PC-9 (cell line): Measurements from ENCODE around the gene HFM1. TPM values are rescaled to one million over a fixed set of nuclear protein-coding genes. Genes with fewer than 3 reads are reported as not detected.

Source experiments
- BruUV-seq: library from RNA; stranded (reverse); fragments of 400-500 nt; replicated peaks from 2 replicates; lab custom pipeline; 2021; lab: Mats Ljungman, UMichigan
- CTCF ChIA-PET: fragments of 300-600 bp; sonication (Branson Sonifier 250); formaldehyde crosslinking; loops from one replicate; lab custom pipeline; 2022; ENCODE audit warnings: antibody characterized with exemption; lab: Charles Lee
- POLR2A ChIA-PET: fragments of 300-600 bp; sonication (Branson Sonifier 250); formaldehyde crosslinking; loops from one replicate; lab custom pipeline; 2022; ENCODE audit warnings: antibody characterized with exemption; ENCODE audit not compliant: unreplicated experiment; lab: Charles Lee
- DNase-seq, 2 experiments: peaks; one replicate each; pipeline versions ENCODE4 v3.0.0 to v3.0.0-alpha.2; 2015 to 2022; ENCODE audit warnings: mixed read lengths in 1 of 2
- H2AFZ ChIP-seq: fragments of 200-600 bp; sonication (generic); 2 replicates; pipeline ENCODE4 v1.8.1; 2017; ENCODE audit warnings: antibody characterized with exemption
- H3F3A ChIP-seq: fragments of 200-600 bp; sonication (generic); 2 replicates; pipeline ENCODE4 v1.8.1; 2017; ENCODE audit warnings: antibody characterized with exemption, mild to moderate bottlenecking, low read depth; ENCODE audit not compliant: insufficient read depth
- H3K27ac ChIP-seq: fragments of 200-600 bp; sonication (generic); 2 replicates; pipeline ENCODE4 v1.6.1; 2016; ENCODE audit warnings: mixed run types
- H3K27me3 ChIP-seq: fragments of 200-600 bp; sonication (generic); 2 replicates; pipeline ENCODE4 v1.6.1; 2016; ENCODE audit warnings: low read depth, mixed run types; ENCODE audit not compliant: insufficient read depth
- H3K36me3 ChIP-seq: fragments of 200-600 bp; sonication (generic); 2 replicates; pipeline ENCODE4 v1.6.1; 2016; ENCODE audit warnings: low read depth, mixed run types
- H3K4me1 ChIP-seq: fragments of 200-600 bp; sonication (generic); replicated peaks from 2 replicates; pipeline ENCODE4 v1.6.1; 2016; ENCODE audit warnings: mixed run types; ENCODE audit not compliant: insufficient read depth
- H3K4me2 ChIP-seq: fragments of 200-600 bp; sonication (generic); 2 replicates; pipeline ENCODE4 v1.6.1; 2017; ENCODE audit warnings: mixed run types
- H3K4me3 ChIP-seq: fragments of 200-600 bp; sonication (generic); 2 replicates; pipeline ENCODE4 v1.6.1; 2016; ENCODE audit warnings: mixed run types
- H3K79me2 ChIP-seq: fragments of 200-600 bp; sonication (generic); 2 replicates; pipeline ENCODE4 v1.6.1; 2017; ENCODE audit warnings: low read depth, mixed run types
- H3K9me2 ChIP-seq: fragments of 200-600 bp; sonication (generic); 2 replicates; pipeline ENCODE4 v1.8.1; 2017; ENCODE audit warnings: mild to moderate bottlenecking; ENCODE audit not compliant: insufficient read depth
- H3K9me3 ChIP-seq: fragments of 200-600 bp; sonication (generic); 2 replicates; pipeline ENCODE4 v1.8.1; 2016; ENCODE audit warnings: low read depth; ENCODE audit not compliant: insufficient read depth
- H4K20me1 ChIP-seq: fragments of 200-600 bp; sonication (generic); 2 replicates; pipeline ENCODE4 v1.8.1; 2017; ENCODE audit not compliant: insufficient read depth
- EZH2 ChIP-seq: fragments of 200-600 bp; sonication (generic); IDR thresholded peaks from 2 replicates; pipeline ENCODE4 v1.8.0; 2017; ENCODE audit warnings: antibody characterized with exemption, low read depth
- intact Hi-C: fragments of 100-400 bp; cut with micrococcal nuclease; formaldehyde crosslinking; loops from one replicate; pipeline ENCODE4 v1.10.0; 2022; ENCODE audit not compliant: unreplicated experiment
- total RNA-seq: library from RNA; stranded (reverse); gene quantifications from 2 replicates; pipeline ENCODE4 v1.2.3, GENCODE V29; 2021
- TF ChIP-seq, protein P1 (sequence below): fragments of 200-600 bp; sonication (generic); conservative IDR thresholded peaks from 2 replicates; pipeline ENCODE4 v1.6.1; 2017; ENCODE audit warnings: mixed run types, antibody characterized with exemption, mild to moderate bottlenecking, moderate library complexity

HFM1 gene
- total RNA-seq, 1 experiment from 2014 or later = not detected

DNA sequence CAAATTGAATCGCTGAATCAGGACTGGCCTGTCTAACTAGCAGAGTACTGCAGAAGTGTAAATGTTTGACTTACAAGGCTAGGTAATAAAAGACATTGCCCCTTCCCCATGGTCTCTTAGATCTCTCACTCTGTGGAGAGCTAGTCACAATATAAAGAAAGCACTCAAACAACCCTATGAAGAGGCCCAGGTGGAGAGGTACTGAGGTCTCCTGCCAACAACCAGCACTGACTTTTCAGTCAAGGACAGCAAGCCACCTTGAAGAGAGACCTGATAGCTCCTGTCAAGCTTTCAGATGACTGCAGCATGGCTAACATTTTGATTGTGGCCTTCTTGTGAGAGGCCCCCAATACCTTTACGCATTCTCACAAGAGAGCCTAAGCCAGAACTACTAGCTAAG, 18.5 kb downstream of the HFM1 start:
- CTCF ChIA-PET = no interaction called here
- no peaks in the 10 kb centered on the region for H3K36me3 ChIP-seq

DNA sequence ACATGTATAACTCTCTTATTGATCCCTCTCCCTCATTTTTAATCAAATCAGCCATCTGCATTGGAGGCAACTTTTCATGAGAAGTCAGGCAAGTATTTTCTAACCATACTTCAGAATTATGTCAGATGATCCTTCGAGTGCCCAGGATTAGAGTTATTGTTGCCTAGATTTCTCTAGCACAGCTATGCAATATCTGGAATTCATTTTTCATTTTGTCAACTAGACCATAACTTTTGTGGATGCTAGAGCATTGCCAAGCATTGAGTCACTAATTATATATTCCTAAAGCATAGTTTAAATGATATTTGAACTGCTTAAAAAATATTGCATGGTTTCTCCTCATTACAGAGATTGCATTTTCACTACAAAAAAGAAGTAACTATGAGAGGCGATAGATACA, 21.2 kb downstream of the HFM1 start:
- H3K4me1 ChIP-seq = no peaks in the 10 kb centered on the region
- POLR2A ChIA-PET = no interaction called here

More for the DNA sequence above, 18.5 kb downstream of the HFM1 start:
- no peaks in the 10 kb centered on the region for H3K4me1 ChIP-seq
- BruUV-seq = no TSS peak
- POLR2A ChIA-PET = no interaction called here
- no peak overlapping the region for H2AFZ ChIP-seq
- no peaks in the 10 kb centered on the region for H3K27me3 ChIP-seq
- H3K27ac ChIP-seq = no peak overlapping the region
- no peak overlapping the region for H3K4me3 ChIP-seq
- H4K20me1 ChIP-seq = no peaks in the 10 kb centered on the region
- 0 out of 2 replicates have a peak, but pooled peaks cover 3% of the 10 kb centered on the region for H3K9me2 ChIP-seq
- TF ChIP-seq, protein P1, sequence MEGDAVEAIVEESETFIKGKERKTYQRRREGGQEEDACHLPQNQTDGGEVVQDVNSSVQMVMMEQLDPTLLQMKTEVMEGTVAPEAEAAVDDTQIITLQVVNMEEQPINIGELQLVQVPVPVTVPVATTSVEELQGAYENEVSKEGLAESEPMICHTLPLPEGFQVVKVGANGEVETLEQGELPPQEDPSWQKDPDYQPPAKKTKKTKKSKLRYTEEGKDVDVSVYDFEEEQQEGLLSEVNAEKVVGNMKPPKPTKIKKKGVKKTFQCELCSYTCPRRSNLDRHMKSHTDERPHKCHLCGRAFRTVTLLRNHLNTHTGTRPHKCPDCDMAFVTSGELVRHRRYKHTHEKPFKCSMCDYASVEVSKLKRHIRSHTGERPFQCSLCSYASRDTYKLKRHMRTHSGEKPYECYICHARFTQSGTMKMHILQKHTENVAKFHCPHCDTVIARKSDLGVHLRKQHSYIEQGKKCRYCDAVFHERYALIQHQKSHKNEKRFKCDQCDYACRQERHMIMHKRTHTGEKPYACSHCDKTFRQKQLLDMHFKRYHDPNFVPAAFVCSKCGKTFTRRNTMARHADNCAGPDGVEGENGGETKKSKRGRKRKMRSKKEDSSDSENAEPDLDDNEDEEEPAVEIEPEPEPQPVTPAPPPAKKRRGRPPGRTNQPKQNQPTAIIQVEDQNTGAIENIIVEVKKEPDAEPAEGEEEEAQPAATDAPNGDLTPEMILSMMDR = no peak
- no peak for TF ChIP-seq EZH2
- H3K4me2 ChIP-seq = no peak overlapping the region
- DNase-seq = no peak
- intact Hi-C loops = no loop called here
- no peaks in the 10 kb centered on the region; the same call in 1 of the 2 replicates for H3K9me3 ChIP-seq
- H3K79me2 ChIP-seq = no peaks in the 10 kb centered on the region
- no peaks in the 10 kb centered on the region for H3F3A ChIP-seq

DNA sequence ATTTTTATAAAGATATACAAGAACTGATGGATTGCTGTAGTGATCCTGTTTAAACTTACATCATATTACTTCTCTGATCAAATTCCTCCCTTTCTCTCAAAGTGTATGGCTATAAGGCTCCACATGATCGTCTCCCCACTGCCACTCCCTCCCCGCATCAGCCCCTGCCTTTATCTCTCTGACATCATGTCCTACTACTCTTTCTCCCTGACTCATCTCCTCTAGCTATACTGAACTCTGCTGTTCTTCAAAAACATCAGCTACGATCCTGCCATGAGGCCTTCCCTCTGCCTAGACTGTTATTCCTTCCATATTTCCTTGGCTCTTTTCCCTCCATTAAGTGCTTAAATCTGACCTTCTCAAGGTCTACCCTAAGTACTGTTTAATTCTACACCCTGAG, 22.8 kb downstream of the HFM1 start:
- no TSS peak for BruUV-seq
- POLR2A ChIA-PET = no interaction called here

More for the DNA sequence above, 21.2 kb downstream of the HFM1 start:
- Histone ChIP-seq H4K20me1 (no peaks in the 10 kb centered on the region), H3K9me2 (no peaks in the 10 kb centered on the region), H3K27me3 (no peaks in the 10 kb centered on the region), H2AFZ (no peak overlapping the region), H3K9me3 (no peaks in the 10 kb centered on the region; the same call in 1 of the 2 replicates), H3K79me2 (no peaks in the 10 kb centered on the region), H3K27ac (no peak overlapping the region), H3K36me3 (no peaks in the 10 kb centered on the region), H3F3A (no peaks in the 10 kb centered on the region), H3K4me3 (no peak overlapping the region), H3K4me2 (no peak overlapping the region)
- CTCF ChIA-PET = no interaction called here
- DNase-seq = no peak
- intact Hi-C loops = no loop called here
- TF ChIP-seq EZH2 = no peak
- TF ChIP-seq, protein P1 = no peak
- no TSS peak for BruUV-seq

More for the DNA sequence above, 22.8 kb downstream of the HFM1 start:
- H2AFZ ChIP-seq = no peak overlapping the region
- H3K27me3 ChIP-seq = no peaks in the 10 kb centered on the region
- H3K79me2 ChIP-seq = no peaks in the 10 kb centered on the region
- CTCF ChIA-PET = no interaction called here
- intact Hi-C loops = no loop called here
- H3F3A ChIP-seq = no peaks in the 10 kb centered on the region
- H3K9me2 ChIP-seq = no peaks in the 10 kb centered on the region
- no peak for DNase-seq
- no peaks in the 10 kb centered on the region; the same call in 1 of the 2 replicates for H3K9me3 ChIP-seq
- H3K4me3 ChIP-seq = no peak overlapping the region
- H4K20me1 ChIP-seq = no peaks in the 10 kb centered on the region
- H3K4me1 ChIP-seq = no peaks in the 10 kb centered on the region
- H3K4me2 ChIP-seq = no peak overlapping the region
- H3K36me3 ChIP-seq = no peaks in the 10 kb centered on the region
- TF ChIP-seq EZH2 = no peak
- TF ChIP-seq, protein P1 = no peak
- no peak overlapping the region for H3K27ac ChIP-seq
